ENCODE results near the gene SMIM29. TPM values are rescaled to one million over a fixed set of nuclear protein-coding genes. Genes with fewer than 3 reads are reported as not detected.

SMIM29 gene
- total and polyA plus RNA-seq, 2 experiments from 2014 or later: 9.2 to 33.8 TPM

- Histone ChIP-seq H2AFZ (no peak overlapping the region), H3K27me3 (no peaks in the 10 kb centered on the region), H3K4me3 (no peak overlapping the region), H4K20me1 (ENCODE audit: insufficient read depth, poor library complexity, severe bottlenecking) (no peaks in the 10 kb centered on the region), H3K27ac (no peak overlapping the region), H3K9me2 (replicated peaks; ENCODE audit: insufficient read depth) (no peaks in the 10 kb centered on the region), H3K4me2 (no peak overlapping the region), H3K36me3 (replicated peaks; ENCODE audit: insufficient read depth, low read depth) (no peaks in the 10 kb centered on the region), H3K79me2 (no peaks in the 10 kb centered on the region), H3K9me3 (ENCODE audit: low read depth) (no peaks in the 10 kb centered on the region), H3K4me1 (ENCODE audit: insufficient read depth) (no peaks in the 10 kb centered on the region)
- no peak for DNase-seq (ENCODE audit: low spot score)
- TF ChIP-seq EZH2phosphoT487 (IDR thresholded peaks at IDR 0.05; ENCODE audit: low read depth, severe bottlenecking, unreplicated experiment) (no peak), EZH2 (IDR thresholded peaks at IDR 0.05; ENCODE audit: borderline replicate concordance) (no peak), CTCF (IDR thresholded peaks at IDR 0.05; ENCODE audit: poor library complexity) (no peak)
- WGBS (ENCODE audit: low lambda C conversion rate, missing lambda C conversion rate): 83% methylated on average over 4 of the region's 4 CpGs
Measured at GRCh38 chr6:34207695-34208443, 40.9 kb downstream of the SMIM29 start.

GRCh38 chr6:34206726-34207125 is 42.1 kb downstream of the SMIM29 start:
- H3K79me2 ChIP-seq: no peaks in the 10 kb centered on the region
- no peak overlapping the region for H3K27ac ChIP-seq
- WGBS (ENCODE audit: low lambda C conversion rate, missing lambda C conversion rate): 74% methylated on average over 7 of the region's 7 CpGs
- H3K4me3 ChIP-seq: no peak overlapping the region
- H4K20me1 ChIP-seq (ENCODE audit: insufficient read depth, poor library complexity, severe bottlenecking): no peaks in the 10 kb centered on the region
- no peaks in the 10 kb centered on the region for H3K9me3 ChIP-seq (ENCODE audit: low read depth)
- H3K4me2 ChIP-seq: no peak overlapping the region
- H3K9me2 ChIP-seq (replicated peaks; ENCODE audit: insufficient read depth): no peaks in the 10 kb centered on the region
- no peaks in the 10 kb centered on the region for H3K36me3 ChIP-seq (replicated peaks; ENCODE audit: insufficient read depth, low read depth)
- no peak overlapping the region for H2AFZ ChIP-seq
- TF ChIP-seq EZH2 (IDR thresholded peaks at IDR 0.05; ENCODE audit: borderline replicate concordance) (no peak), EZH2phosphoT487 (IDR thresholded peaks at IDR 0.05; ENCODE audit: low read depth, severe bottlenecking, unreplicated experiment) (no peak), CTCF (IDR thresholded peaks at IDR 0.05; ENCODE audit: poor library complexity) (no peak)
- DNase-seq (ENCODE audit: low spot score): no peak
- no peaks in the 10 kb centered on the region for H3K4me1 ChIP-seq (ENCODE audit: insufficient read depth)
- no peaks in the 10 kb centered on the region for H3K27me3 ChIP-seq

GRCh38 chr6:34205916-34206315 is 42.9 kb downstream of the SMIM29 start:
- Histone ChIP-seq H3K4me3 (no peak overlapping the region), H3K27ac (no peak overlapping the region), H3K4me1 (ENCODE audit: insufficient read depth) (no peaks in the 10 kb centered on the region), H3K9me3 (ENCODE audit: low read depth) (no peaks in the 10 kb centered on the region), H2AFZ (no peak overlapping the region), H3K27me3 (no peaks in the 10 kb centered on the region), H3K79me2 (no peaks in the 10 kb centered on the region), H4K20me1 (ENCODE audit: insufficient read depth, poor library complexity, severe bottlenecking) (no peaks in the 10 kb centered on the region), H3K4me2 (no peak overlapping the region), H3K9me2 (replicated peaks; ENCODE audit: insufficient read depth) (no peaks in the 10 kb centered on the region), H3K36me3 (replicated peaks; ENCODE audit: insufficient read depth, low read depth) (no peaks in the 10 kb centered on the region)
- WGBS (ENCODE audit: low lambda C conversion rate, missing lambda C conversion rate): 78% methylated on average over 2 of the region's 2 CpGs
- no peak for TF ChIP-seq CTCF (IDR thresholded peaks at IDR 0.05; ENCODE audit: poor library complexity)
- no peak for TF ChIP-seq EZH2 (IDR thresholded peaks at IDR 0.05; ENCODE audit: borderline replicate concordance)
- no peak for TF ChIP-seq EZH2phosphoT487 (IDR thresholded peaks at IDR 0.05; ENCODE audit: low read depth, severe bottlenecking, unreplicated experiment)
- no peak for DNase-seq (ENCODE audit: low spot score)
